ENCODE measurements around the gene SLC25A34.

Gene SLC25A34

DNA sequence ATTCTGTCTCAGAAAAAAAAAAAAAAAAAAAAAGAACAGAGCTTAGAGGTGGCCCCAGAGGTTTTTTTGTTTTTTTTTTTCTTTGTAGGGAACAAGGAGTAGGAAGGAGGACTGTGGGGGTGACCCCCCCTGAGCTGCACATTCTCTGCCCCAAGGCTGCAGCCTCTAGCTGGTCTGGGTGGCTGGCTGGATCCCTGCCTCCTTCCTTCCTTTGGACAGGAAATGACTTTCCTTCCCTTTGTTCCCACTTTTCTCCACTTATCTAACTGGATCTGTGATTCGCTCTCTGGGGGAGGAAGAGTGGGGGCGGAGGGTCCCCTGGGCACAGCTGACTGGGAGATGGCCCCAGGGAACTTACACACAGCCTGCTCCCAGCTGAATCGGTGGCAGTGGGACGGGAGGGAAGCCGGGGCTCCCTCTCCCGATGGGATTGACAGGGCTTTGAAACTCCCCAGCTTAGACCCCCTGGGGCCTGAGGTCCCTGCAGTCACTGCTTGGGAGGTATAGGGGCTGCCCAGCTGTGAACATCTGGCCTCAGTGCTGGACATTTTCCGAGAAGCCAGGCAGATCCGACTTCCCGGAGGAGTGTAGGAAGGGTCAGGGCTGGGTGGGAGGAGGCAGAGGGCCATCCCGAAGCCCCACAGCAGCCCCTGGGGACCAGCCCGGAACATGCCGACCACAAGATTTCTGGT lies 24.6 kb downstream of the SLC25A34 start:
- Histone ChIP-seq H3K4me1 (ENCODE audit: control insufficient read depth, insufficient read depth, low read length) (peaks cover 7% of the 10 kb centered on the region; the same call in 1 of the 2 replicates), H3K36me3 (ENCODE audit: control insufficient read depth in 2 of 2, insufficient read depth in 1 of 2, low read length in 2 of 2) (peaks cover 0 to 17% of the 10 kb centered on the region in 2 experiments; a peak in 1 of 3 replicates), H3K27ac (ENCODE audit: extremely low read depth, low read depth, low read length) (no peak overlapping the region), H3K9me3 (ENCODE audit: control insufficient read depth, insufficient read depth, low read depth, low read length) (no peaks in the 10 kb centered on the region), H3K4me3 (ENCODE audit: low read depth, low read length) (no peak overlapping the region)
- ChIA-PET POLR2A (interaction anchor here (0.5 to 1.2 kb wide), 4 partner anchors 69 to 142 kb away, joined by 4 to 9 read pairs (median 5); partner anchors contain the start of gene SPEN), CTCF (interaction anchor here (0.9 to 1.3 kb wide), 2 partner anchors 19 to 31 kb away, joined by 3 to 10 read pairs; no protein-coding TSS in a partner anchor)
- TF ChIP-seq IKZF3 (tag by site-specific recombination; IDR thresholded peaks at IDR 0.05) = peak; percentile 51; the same call in 1 of the 2 replicates
- TF ChIP-seq, protein P1, sequence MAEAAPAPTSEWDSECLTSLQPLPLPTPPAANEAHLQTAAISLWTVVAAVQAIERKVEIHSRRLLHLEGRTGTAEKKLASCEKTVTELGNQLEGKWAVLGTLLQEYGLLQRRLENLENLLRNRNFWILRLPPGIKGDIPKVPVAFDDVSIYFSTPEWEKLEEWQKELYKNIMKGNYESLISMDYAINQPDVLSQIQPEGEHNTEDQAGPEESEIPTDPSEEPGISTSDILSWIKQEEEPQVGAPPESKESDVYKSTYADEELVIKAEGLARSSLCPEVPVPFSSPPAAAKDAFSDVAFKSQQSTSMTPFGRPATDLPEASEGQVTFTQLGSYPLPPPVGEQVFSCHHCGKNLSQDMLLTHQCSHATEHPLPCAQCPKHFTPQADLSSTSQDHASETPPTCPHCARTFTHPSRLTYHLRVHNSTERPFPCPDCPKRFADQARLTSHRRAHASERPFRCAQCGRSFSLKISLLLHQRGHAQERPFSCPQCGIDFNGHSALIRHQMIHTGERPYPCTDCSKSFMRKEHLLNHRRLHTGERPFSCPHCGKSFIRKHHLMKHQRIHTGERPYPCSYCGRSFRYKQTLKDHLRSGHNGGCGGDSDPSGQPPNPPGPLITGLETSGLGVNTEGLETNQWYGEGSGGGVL (tag by site-specific recombination; IDR thresholded peaks at IDR 0.05) = peak; percentile 70
- TF ChIP-seq, protein P2, sequence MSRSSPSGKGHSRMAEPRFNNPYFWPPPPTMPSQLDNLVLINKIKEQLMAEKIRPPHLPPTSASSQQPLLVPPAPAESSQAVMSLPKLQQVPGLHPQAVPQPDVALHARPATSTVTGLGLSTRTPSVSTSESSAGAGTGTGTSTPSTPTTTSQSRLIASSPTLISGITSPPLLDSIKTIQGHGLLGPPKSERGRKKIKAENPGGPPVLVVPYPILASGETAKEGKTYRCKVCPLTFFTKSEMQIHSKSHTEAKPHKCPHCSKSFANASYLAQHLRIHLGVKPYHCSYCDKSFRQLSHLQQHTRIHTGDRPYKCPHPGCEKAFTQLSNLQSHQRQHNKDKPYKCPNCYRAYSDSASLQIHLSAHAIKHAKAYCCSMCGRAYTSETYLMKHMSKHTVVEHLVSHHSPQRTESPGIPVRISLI (tag by site-specific recombination; IDR thresholded peaks at IDR 0.05) = no peak
- 0 out of 2 replicates have a peak, but pooled peaks have one; percentile 18 for TF ChIP-seq ZEB2 (tag by site-specific recombination; IDR thresholded peaks at IDR 0.05)
- TF ChIP-seq, protein P3, sequence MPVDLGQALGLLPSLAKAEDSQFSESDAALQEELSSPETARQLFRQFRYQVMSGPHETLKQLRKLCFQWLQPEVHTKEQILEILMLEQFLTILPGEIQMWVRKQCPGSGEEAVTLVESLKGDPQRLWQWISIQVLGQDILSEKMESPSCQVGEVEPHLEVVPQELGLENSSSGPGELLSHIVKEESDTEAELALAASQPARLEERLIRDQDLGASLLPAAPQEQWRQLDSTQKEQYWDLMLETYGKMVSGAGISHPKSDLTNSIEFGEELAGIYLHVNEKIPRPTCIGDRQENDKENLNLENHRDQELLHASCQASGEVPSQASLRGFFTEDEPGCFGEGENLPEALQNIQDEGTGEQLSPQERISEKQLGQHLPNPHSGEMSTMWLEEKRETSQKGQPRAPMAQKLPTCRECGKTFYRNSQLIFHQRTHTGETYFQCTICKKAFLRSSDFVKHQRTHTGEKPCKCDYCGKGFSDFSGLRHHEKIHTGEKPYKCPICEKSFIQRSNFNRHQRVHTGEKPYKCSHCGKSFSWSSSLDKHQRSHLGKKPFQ (tag by site-specific recombination; IDR thresholded peaks at IDR 0.05) = no peak
- TF ChIP-seq GLIS1 (tag by site-specific recombination; IDR thresholded peaks at IDR 0.05) = peak; percentile 99
- no peak for TF ChIP-seq ZNF19 (tag by site-specific recombination; IDR thresholded peaks at IDR 0.05; ENCODE audit: low read depth)
- no peak for TF ChIP-seq PRDM1 (tag by site-specific recombination; IDR thresholded peaks at IDR 0.05)
- TF ChIP-seq, protein P4, sequence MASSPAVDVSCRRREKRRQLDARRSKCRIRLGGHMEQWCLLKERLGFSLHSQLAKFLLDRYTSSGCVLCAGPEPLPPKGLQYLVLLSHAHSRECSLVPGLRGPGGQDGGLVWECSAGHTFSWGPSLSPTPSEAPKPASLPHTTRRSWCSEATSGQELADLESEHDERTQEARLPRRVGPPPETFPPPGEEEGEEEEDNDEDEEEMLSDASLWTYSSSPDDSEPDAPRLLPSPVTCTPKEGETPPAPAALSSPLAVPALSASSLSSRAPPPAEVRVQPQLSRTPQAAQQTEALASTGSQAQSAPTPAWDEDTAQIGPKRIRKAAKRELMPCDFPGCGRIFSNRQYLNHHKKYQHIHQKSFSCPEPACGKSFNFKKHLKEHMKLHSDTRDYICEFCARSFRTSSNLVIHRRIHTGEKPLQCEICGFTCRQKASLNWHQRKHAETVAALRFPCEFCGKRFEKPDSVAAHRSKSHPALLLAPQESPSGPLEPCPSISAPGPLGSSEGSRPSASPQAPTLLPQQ (tag by site-specific recombination; IDR thresholded peaks at IDR 0.05) = no peak
- TF ChIP-seq, protein P5, sequence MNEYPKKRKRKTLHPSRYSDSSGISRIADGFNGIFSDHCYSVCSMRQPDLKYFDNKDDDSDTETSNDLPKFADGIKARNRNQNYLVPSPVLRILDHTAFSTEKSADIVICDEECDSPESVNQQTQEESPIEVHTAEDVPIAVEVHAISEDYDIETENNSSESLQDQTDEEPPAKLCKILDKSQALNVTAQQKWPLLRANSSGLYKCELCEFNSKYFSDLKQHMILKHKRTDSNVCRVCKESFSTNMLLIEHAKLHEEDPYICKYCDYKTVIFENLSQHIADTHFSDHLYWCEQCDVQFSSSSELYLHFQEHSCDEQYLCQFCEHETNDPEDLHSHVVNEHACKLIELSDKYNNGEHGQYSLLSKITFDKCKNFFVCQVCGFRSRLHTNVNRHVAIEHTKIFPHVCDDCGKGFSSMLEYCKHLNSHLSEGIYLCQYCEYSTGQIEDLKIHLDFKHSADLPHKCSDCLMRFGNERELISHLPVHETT (tag by site-specific recombination; IDR thresholded peaks at IDR 0.05) = no peak
- TF ChIP-seq ZNF837 (tag by site-specific recombination; IDR thresholded peaks at IDR 0.05) = no peak
- peak; percentile 50; the same call in 1 of the 2 replicates for TF ChIP-seq ZNF366 (tag by site-specific recombination; conservative IDR thresholded peaks at IDR 0.05)
- TF ChIP-seq EGR2 (tag by site-specific recombination; IDR thresholded peaks at IDR 0.05; ENCODE audit: low read depth) = peak; percentile 95
- no peak for TF ChIP-seq SP3 (tag by site-specific recombination; IDR thresholded peaks at IDR 0.05)
- TF ChIP-seq ZNF169 (tag by site-specific recombination; IDR thresholded peaks at IDR 0.05) = no peak
- peak; percentile 60 for TF ChIP-seq ZNF341 (tag by site-specific recombination; IDR thresholded peaks at IDR 0.05; ENCODE audit: low read depth)
- TF ChIP-seq GLIS2 (tag by site-specific recombination; IDR thresholded peaks at IDR 0.05) = peak; percentile 87
- TF ChIP-seq ZNF140 (tag by site-specific recombination; IDR thresholded peaks at IDR 0.05) = no peak
- TF ChIP-seq ZFP37 (tag by site-specific recombination; IDR thresholded peaks at IDR 0.05) = no peak
- TF ChIP-seq ZIC2 (tag by site-specific recombination; IDR thresholded peaks at IDR 0.05) = peak; percentile 89
- TF ChIP-seq ZNF23 (tag by site-specific recombination; IDR thresholded peaks at IDR 0.05; ENCODE audit: borderline replicate concordance) = no peak
- TF ChIP-seq, protein P6, sequence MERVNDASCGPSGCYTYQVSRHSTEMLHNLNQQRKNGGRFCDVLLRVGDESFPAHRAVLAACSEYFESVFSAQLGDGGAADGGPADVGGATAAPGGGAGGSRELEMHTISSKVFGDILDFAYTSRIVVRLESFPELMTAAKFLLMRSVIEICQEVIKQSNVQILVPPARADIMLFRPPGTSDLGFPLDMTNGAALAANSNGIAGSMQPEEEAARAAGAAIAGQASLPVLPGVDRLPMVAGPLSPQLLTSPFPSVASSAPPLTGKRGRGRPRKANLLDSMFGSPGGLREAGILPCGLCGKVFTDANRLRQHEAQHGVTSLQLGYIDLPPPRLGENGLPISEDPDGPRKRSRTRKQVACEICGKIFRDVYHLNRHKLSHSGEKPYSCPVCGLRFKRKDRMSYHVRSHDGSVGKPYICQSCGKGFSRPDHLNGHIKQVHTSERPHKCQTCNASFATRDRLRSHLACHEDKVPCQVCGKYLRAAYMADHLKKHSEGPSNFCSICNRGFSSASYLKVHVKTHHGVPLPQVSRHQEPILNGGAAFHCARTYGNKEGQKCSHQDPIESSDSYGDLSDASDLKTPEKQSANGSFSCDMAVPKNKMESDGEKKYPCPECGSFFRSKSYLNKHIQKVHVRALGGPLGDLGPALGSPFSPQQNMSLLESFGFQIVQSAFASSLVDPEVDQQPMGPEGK (tag by site-specific recombination; IDR thresholded peaks at IDR 0.05) = peak; percentile 76
- no peak for TF ChIP-seq ZNF274 (IDR thresholded peaks at IDR 0.05; ENCODE audit: low read length)
- no peak for TF ChIP-seq ZNF274 (tag by site-specific recombination; IDR thresholded peaks at IDR 0.05; ENCODE audit: borderline replicate concordance)
- TF ChIP-seq SP7 (tag by site-specific recombination; IDR thresholded peaks at IDR 0.05) = 0 out of 2 replicates have a peak, but pooled peaks have one; percentile 13
- TF ChIP-seq ZNF423 (tag by site-specific recombination; IDR thresholded peaks at IDR 0.05) = peak; percentile 66; the same call in 1 of the 2 replicates

Data from HEK293 (cell line).